Osteoblast (primary cell): Measurements from ENCODE around the gene HDAC7. TPM values are rescaled to one million over a fixed set of nuclear protein-coding genes. Genes with fewer than 3 reads are reported as not detected.
A peak's percentile ranks its signal among the peaks of the same experiment; 100 is the strongest.

Source experiments
- DNase-seq: peaks from one replicate; pipeline ENCODE4 v3.0.0; 2011; ENCODE audit warnings: low spot score, mixed read lengths; ENCODE audit not compliant: insufficient read length; ENCODE audit errors: missing footprints
- H2AFZ ChIP-seq: 2 replicates; pipeline ENCODE4 v1.6.0; 2011; ENCODE audit warnings: mild to moderate bottlenecking, low read length
- H3K27ac ChIP-seq: 2 replicates; pipeline ENCODE4 v1.5.1; 2011; ENCODE audit warnings: mild to moderate bottlenecking, low read depth, low read length, moderate library complexity
- H3K27me3 ChIP-seq: 2 replicates; pipeline ENCODE4 v1.6.0; 2012; ENCODE audit warnings: mild to moderate bottlenecking, control low read depth, inconsistent platforms, low read length, moderate library complexity; ENCODE audit not compliant: insufficient read depth
- H3K36me3 ChIP-seq: 2 replicates; pipeline ENCODE4 v1.5.1; 2011; ENCODE audit warnings: mild to moderate bottlenecking, low read length, control low read depth, moderate library complexity; ENCODE audit not compliant: insufficient read depth
- H3K4me1 ChIP-seq: 2 replicates; pipeline ENCODE4 v1.5.1; 2011; ENCODE audit warnings: mild to moderate bottlenecking, low read length, control low read depth, moderate library complexity; ENCODE audit not compliant: insufficient read depth
- H3K4me2 ChIP-seq: 2 replicates; pipeline ENCODE4 v1.6.0; 2011; ENCODE audit warnings: mild to moderate bottlenecking, low read length; ENCODE audit not compliant: insufficient read depth
- H3K4me3 ChIP-seq: fragments of 200-600 bp; sonication (generic); 3 replicates; pipeline ENCODE4 v1.5.1; 2012; ENCODE audit warnings: mild to moderate bottlenecking, low read length, inconsistent platforms; ENCODE audit not compliant: insufficient read depth
- H3K79me2 ChIP-seq: 2 replicates; pipeline ENCODE4 v1.6.0; 2012; ENCODE audit warnings: mild to moderate bottlenecking, low read length, control low read depth, inconsistent platforms; ENCODE audit not compliant: insufficient read depth
- H3K9me3 ChIP-seq: 2 replicates; pipeline ENCODE4 v1.5.1; 2011; ENCODE audit warnings: low read depth, low read length, control low read depth
- H4K20me1 ChIP-seq: 2 replicates; pipeline ENCODE4 v1.6.0; 2012; ENCODE audit warnings: mild to moderate bottlenecking, low read length, control low read depth; ENCODE audit not compliant: insufficient read depth
- CTCF ChIP-seq: IDR thresholded peaks from 2 replicates; pipeline ENCODE4 v1.5.1; 2011; ENCODE audit warnings: mild to moderate bottlenecking, low read depth, low read length, moderate library complexity; ENCODE audit errors: extremely low read depth
- total RNA-seq: library from RNA; depleted of rRNA; stranded (reverse); fragments of >200 nt; gene quantifications from 2 replicates; pipeline ENCODE4 v1.2.3, GENCODE V29; 2012

HDAC7 gene
- total RNA-seq, 1 donor: 41.3 TPM

- H3K79me2 ChIP-seq: peaks cover 24% of the 10 kb centered on the region
- no peak for DNase-seq
- H3K27me3 ChIP-seq: no peaks in the 10 kb centered on the region
- H4K20me1 ChIP-seq: peaks cover 16% of the 10 kb centered on the region
- H3K9me3 ChIP-seq: no peaks in the 10 kb centered on the region
- TF ChIP-seq CTCF: no peak
- H3K27ac ChIP-seq: no peak overlapping the region
- no peak overlapping the region for H3K4me3 ChIP-seq
- H2AFZ ChIP-seq: no peak overlapping the region
- no peak overlapping the region for H3K4me2 ChIP-seq
- H3K4me1 ChIP-seq: peaks cover 43% of the 10 kb centered on the region
- no peaks in the 10 kb centered on the region for H3K36me3 ChIP-seq
These were observed 2.7 kb upstream of the HDAC7 start for GRCh38 chr12:47822401-47822800.

- peaks cover 35% of the 10 kb centered on the region for H3K79me2 ChIP-seq
- peaks cover 45% of the 10 kb centered on the region for H3K4me1 ChIP-seq
- TF ChIP-seq CTCF: no peak
- peak; percentile 91 for DNase-seq
- peak overlapping the region; percentile 73 for H2AFZ ChIP-seq
- peaks cover 23% of the 10 kb centered on the region for H4K20me1 ChIP-seq
- peak overlapping the region; percentile 96 for H3K4me2 ChIP-seq
- no peak overlapping the region for H3K4me3 ChIP-seq
- no peaks in the 10 kb centered on the region for H3K36me3 ChIP-seq
- no peaks in the 10 kb centered on the region for H3K27me3 ChIP-seq
- peak overlapping the region; percentile 95 for H3K27ac ChIP-seq
- H3K9me3 ChIP-seq: no peaks in the 10 kb centered on the region
These were observed 1.6 kb upstream of the HDAC7 start for GRCh38 chr12:47821346-47821706.

- Histone ChIP-seq H2AFZ (peak overlapping the region; percentile 73), H4K20me1 (peaks cover 28% of the 10 kb centered on the region), H3K9me3 (no peaks in the 10 kb centered on the region), H3K27me3 (no peaks in the 10 kb centered on the region), H3K4me3 (peak overlapping the region; percentile 84), H3K27ac (peak overlapping the region; percentile 95), H3K36me3 (no peaks in the 10 kb centered on the region), H3K4me2 (peak overlapping the region; percentile 96), H3K4me1 (peaks cover 44% of the 10 kb centered on the region), H3K79me2 (peaks cover 41% of the 10 kb centered on the region)
- TF ChIP-seq CTCF: no peak
- DNase-seq: peak; percentile 100
These were observed 1.1 kb upstream of the HDAC7 start for GRCh38 chr12:47820631-47821345.

GRCh38 chr12:47819138-47819895 is 386 bp downstream of the HDAC7 start:
- Histone ChIP-seq H4K20me1 (peaks cover 39% of the 10 kb centered on the region), H2AFZ (no peak overlapping the region), H3K9me3 (no peaks in the 10 kb centered on the region), H3K27me3 (no peaks in the 10 kb centered on the region), H3K4me3 (peak overlapping the region; percentile 84), H3K27ac (peak overlapping the region; percentile 67), H3K36me3 (peaks cover 6% of the 10 kb centered on the region), H3K4me2 (peak overlapping the region; percentile 81), H3K79me2 (peaks cover 55% of the 10 kb centered on the region), H3K4me1 (peaks cover 55% of the 10 kb centered on the region)
- peak; percentile 89 for DNase-seq
- TF ChIP-seq CTCF: no peak
